ENCODE data around the gene SCD5.

SCD5 gene

GRCh38 chr4:82718162-82718940 lies 80.2 kb downstream of the SCD5 start:
- no peak for DNase-seq

- DNase-seq = no peak
Observed at GRCh38 chr4:82715731-82716617, 82.6 kb downstream of the SCD5 start.

- DNase-seq = no peak
Observed at GRCh38 chr4:82713856-82714255, 84.7 kb downstream of the SCD5 start.

GRCh38 chr4:82712561-82712960 lies 86.0 kb downstream of the SCD5 start:
- no peak for DNase-seq

- no peak for DNase-seq
Observed at GRCh38 chr4:82711158-82711785, 87.3 kb downstream of the SCD5 start.

- no peak for DNase-seq
Observed at GRCh38 chr4:82710197-82710929, 88.2 kb downstream of the SCD5 start.

GRCh38 chr4:82708982-82709381 lies 89.6 kb downstream of the SCD5 start:
- DNase-seq = no peak

GRCh38 chr4:82706349-82707000 lies 92.1 kb downstream of the SCD5 start:
- DNase-seq = no peak

- no peak for DNase-seq
Observed at GRCh38 chr4:82705928-82706300, 92.7 kb downstream of the SCD5 start.

- DNase-seq = no peak
Observed at GRCh38 chr4:82705169-82705927, 93.2 kb downstream of the SCD5 start.

- no peak for DNase-seq
Observed at GRCh38 chr4:82704156-82704555, 94.4 kb downstream of the SCD5 start.

GRCh38 chr4:82698412-82698811 lies 100.2 kb downstream of the SCD5 start:
- DNase-seq = no peak

GRCh38 chr4:82697561-82697960 lies 101.0 kb downstream of the SCD5 start:
- no peak for DNase-seq

GRCh38 chr4:82696117-82696860 lies 102.3 kb downstream of the SCD5 start:
- DNase-seq = no peak

GRCh38 chr4:82694892-82695291 lies 103.7 kb downstream of the SCD5 start:
- no peak for DNase-seq

- DNase-seq = no peak
Observed at GRCh38 chr4:82694046-82694445, 104.5 kb downstream of the SCD5 start.

- no peak for DNase-seq
Observed at GRCh38 chr4:82692101-82692780, 106.4 kb downstream of the SCD5 start.

GRCh38 chr4:82691431-82691830 lies 107.2 kb downstream of the SCD5 start:
- no peak for DNase-seq

GRCh38 chr4:82688091-82688795 lies 110.4 kb downstream of the SCD5 start:
- no peak for DNase-seq

GRCh38 chr4:82687531-82687930 lies 111.1 kb downstream of the SCD5 start:
- DNase-seq = no peak

Data from activated CD4-positive, CD25-positive, alpha-beta regulatory T cell (primary cell).